AG04450 (cell line): Measurements from ENCODE around the gene ANKDD1B. TPM values are rescaled to one million over a fixed set of nuclear protein-coding genes. Genes with fewer than 3 reads are reported as not detected.
"Not testable (repeated sequence)": the region's sequence is repeated elsewhere in the genome, so short reads cannot be mapped to it uniquely, and the experiment has no call there.

Experiments
- CTCF ChIA-PET: fragments of 300-600, 350-600 bp; formaldehyde crosslinking; extraction: SDS; loops from one replicate; lab custom pipeline; 2022; ENCODE audit warnings: antibody characterized with exemption, inconsistent platforms; lab: Charles Lee
- POLR2A ChIA-PET: fragments of 350-600 bp; formaldehyde crosslinking; extraction: SDS; loops from one replicate; lab custom pipeline; 2021; ENCODE audit warnings: antibody characterized with exemption, inconsistent platforms; lab: Yijun Ruan, JAX
- DNase-seq: peaks from one replicate; pipeline ENCODE4 v3.0.0-alpha.2; 2011; ENCODE audit warnings: low read depth, low spot score
- H3K27ac ChIP-seq: one replicate; pipeline ENCODE4 v1.5.1; 2012; ENCODE audit warnings: low read depth, low read length, control low read depth
- H3K27me3 ChIP-seq: one replicate; pipeline ENCODE4 v1.6.0; 2012; ENCODE audit warnings: low read length; ENCODE audit not compliant: control insufficient read depth, insufficient read depth
- H3K4me3 ChIP-seq: 2 replicates; pipeline ENCODE4 v1.5.1; 2011; ENCODE audit warnings: mild to moderate bottlenecking, low read depth, low read length, control low read depth
- H3K9me3 ChIP-seq: 2 replicates; pipeline ENCODE4 v1.5.1; 2012; ENCODE audit warnings: low read length; ENCODE audit not compliant: control insufficient read depth, insufficient read depth
- polyA plus RNA-seq: library from polyadenylated mRNA; depleted of rRNA; stranded (reverse); fragments of >200 nt; gene quantifications from 2 replicates; pipeline ENCODE4 v1.2.3, GENCODE V29; 2011
- TF ChIP-seq, protein P1 (sequence below): IDR thresholded peaks from 2 replicates; pipeline ENCODE4 v1.5.1; 2011; ENCODE audit warnings: low read depth, low read length, control low read depth, inconsistent platforms

ANKDD1B gene
- polyA plus RNA-seq, 1 experiment: 0.06 TPM

- Histone ChIP-seq H3K9me3 (no peaks in the 10 kb centered on the region), H3K27ac (no peak overlapping the region), H3K4me3 (no peak overlapping the region), H3K27me3 (no peaks in the 10 kb centered on the region)
- CTCF ChIA-PET: interaction anchor here (1.0 kb wide), 1 partner anchor 10 kb away, joined by 3 read pairs; no protein-coding TSS in a partner anchor
- DNase-seq: no peak
- TF ChIP-seq, protein P1, sequence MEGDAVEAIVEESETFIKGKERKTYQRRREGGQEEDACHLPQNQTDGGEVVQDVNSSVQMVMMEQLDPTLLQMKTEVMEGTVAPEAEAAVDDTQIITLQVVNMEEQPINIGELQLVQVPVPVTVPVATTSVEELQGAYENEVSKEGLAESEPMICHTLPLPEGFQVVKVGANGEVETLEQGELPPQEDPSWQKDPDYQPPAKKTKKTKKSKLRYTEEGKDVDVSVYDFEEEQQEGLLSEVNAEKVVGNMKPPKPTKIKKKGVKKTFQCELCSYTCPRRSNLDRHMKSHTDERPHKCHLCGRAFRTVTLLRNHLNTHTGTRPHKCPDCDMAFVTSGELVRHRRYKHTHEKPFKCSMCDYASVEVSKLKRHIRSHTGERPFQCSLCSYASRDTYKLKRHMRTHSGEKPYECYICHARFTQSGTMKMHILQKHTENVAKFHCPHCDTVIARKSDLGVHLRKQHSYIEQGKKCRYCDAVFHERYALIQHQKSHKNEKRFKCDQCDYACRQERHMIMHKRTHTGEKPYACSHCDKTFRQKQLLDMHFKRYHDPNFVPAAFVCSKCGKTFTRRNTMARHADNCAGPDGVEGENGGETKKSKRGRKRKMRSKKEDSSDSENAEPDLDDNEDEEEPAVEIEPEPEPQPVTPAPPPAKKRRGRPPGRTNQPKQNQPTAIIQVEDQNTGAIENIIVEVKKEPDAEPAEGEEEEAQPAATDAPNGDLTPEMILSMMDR: no peak
- POLR2A ChIA-PET: no interaction called here
Measured at GRCh38 chr5:75690669-75691068, 79.4 kb downstream of the ANKDD1B start.

DNA sequence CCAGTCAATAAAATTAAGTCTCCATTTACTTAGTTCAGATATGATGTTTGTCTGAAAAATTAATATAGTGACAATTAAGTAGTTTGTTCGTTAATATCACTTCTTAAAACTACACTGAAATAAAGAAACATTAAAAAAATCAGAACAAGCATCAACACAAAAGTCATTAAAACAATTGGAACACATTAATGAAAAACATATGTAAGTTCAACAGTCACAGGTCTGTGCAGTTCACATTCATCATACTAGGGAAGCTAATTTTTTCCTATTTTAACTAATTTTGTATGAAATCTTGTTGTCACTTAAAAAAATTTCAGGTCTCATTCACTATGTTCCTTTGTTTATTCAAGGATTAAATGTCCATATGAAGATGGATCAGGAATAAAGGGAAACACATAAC, 83.5 kb downstream of the ANKDD1B start:
- H3K27me3 ChIP-seq: no peaks in the 10 kb centered on the region
- no peak for DNase-seq
- TF ChIP-seq, protein P1: no peak
- CTCF ChIA-PET: no interaction called here
- no peak overlapping the region for H3K4me3 ChIP-seq
- H3K27ac ChIP-seq: no peak overlapping the region
- POLR2A ChIA-PET: no interaction called here
- no peaks in the 10 kb centered on the region for H3K9me3 ChIP-seq

GRCh38 chr5:75695472-75696351, 84.5 kb downstream of the ANKDD1B start:
- POLR2A ChIA-PET, H3K27ac ChIP-seq, H3K27me3 ChIP-seq, H3K9me3 ChIP-seq, CTCF ChIA-PET, H3K4me3 ChIP-seq, DNase-seq: not testable (repeated sequence)

- ChIA-PET POLR2A (no interaction called here), CTCF (no interaction called here)
- TF ChIP-seq, protein P1: no peak
- H3K9me3 ChIP-seq: no peaks in the 10 kb centered on the region
- DNase-seq: no peak
- no peaks in the 10 kb centered on the region for H3K27me3 ChIP-seq
- no peak overlapping the region for H3K27ac ChIP-seq
- no peak overlapping the region for H3K4me3 ChIP-seq
Measured at GRCh38 chr5:75701856-75702255, 90.6 kb downstream of the ANKDD1B start.

DNA sequence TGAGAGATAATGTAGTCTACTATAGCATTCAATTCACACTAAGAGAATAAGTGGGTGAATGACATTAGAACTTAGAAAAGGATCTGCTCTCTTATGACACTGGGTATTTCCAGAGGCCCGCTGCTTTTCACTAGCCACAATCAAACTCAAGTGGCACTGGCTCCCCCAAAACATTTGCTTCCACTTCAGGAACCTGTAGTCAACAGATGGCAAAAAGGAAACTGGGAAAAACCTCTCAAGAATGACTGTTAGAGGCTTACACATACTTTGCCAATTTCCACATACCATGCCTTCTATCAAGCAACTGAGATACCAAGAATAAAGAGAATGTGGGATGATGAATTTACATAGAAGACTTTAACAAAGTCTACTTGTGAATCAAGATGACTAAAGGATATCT, 94.8 kb downstream of the ANKDD1B start:
- DNase-seq: no peak
- TF ChIP-seq, protein P1: no peak
- POLR2A ChIA-PET: no interaction called here
- H3K27me3 ChIP-seq: no peaks in the 10 kb centered on the region
- CTCF ChIA-PET: no interaction called here
- no peak overlapping the region for H3K4me3 ChIP-seq
- no peak overlapping the region for H3K27ac ChIP-seq
- H3K9me3 ChIP-seq: no peaks in the 10 kb centered on the region
